ENCODE results near the gene TACC2.

Gene TACC2

GRCh38 chr10:122219340-122219739 lies 230.4 kb downstream of the TACC2 start:
- peak overlapping the region; percentile 93 for H3K4me2 ChIP-seq
- no peaks in the 10 kb centered on the region for H3K9me3 ChIP-seq
- H3K9ac ChIP-seq: no peak overlapping the region
- H3K27me3 ChIP-seq: no peaks in the 10 kb centered on the region
- no peak overlapping the region for H3K4me3 ChIP-seq
- TF ChIP-seq Cebpa-rat (IDR thresholded peaks at IDR 0.05): no peak
- H3K4me1 ChIP-seq: peaks cover 100% of the 10 kb centered on the region
- no peaks in the 10 kb centered on the region; the same call in 1 of the 2 replicates for H4K20me1 ChIP-seq
- no peak overlapping the region; the same call in 1 of the 2 replicates for H3K27ac ChIP-seq
- H3K36me3 ChIP-seq: peaks cover 59% of the 10 kb centered on the region

DNA sequence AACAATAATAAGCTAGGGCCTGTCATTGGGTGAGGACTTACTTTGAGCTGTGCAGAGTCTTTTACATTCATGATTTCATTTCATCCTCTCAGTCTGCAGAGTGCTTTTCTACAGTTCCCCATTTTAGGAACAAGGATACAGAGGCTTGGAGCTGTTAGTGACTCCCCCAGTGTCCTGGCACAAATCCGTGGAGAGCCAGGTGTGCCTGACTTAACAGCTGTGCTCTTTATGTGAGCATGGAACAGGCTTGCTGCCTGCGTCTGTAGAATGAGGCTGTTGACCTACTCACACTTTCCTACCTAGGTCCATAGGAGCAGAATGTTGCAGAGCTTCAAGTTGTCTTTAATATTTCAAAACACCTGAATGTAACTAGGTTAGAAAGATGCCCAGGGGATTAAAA lies 231.8 kb downstream of the TACC2 start:
- H3K27me3 ChIP-seq: no peaks in the 10 kb centered on the region
- peak overlapping the region; percentile 81 for H3K27ac ChIP-seq
- H3K4me2 ChIP-seq: peak overlapping the region; percentile 93
- no peaks in the 10 kb centered on the region; the same call in 1 of the 2 replicates for H4K20me1 ChIP-seq
- H3K36me3 ChIP-seq: peaks cover 51% of the 10 kb centered on the region
- peaks cover 100% of the 10 kb centered on the region for H3K4me1 ChIP-seq
- no peaks in the 10 kb centered on the region for H3K9me3 ChIP-seq
- peak overlapping the region; percentile 72 for H3K9ac ChIP-seq
- H3K4me3 ChIP-seq: peak overlapping the region; percentile 55; the same call in 1 of the 2 replicates
- no peak for TF ChIP-seq Cebpa-rat (IDR thresholded peaks at IDR 0.05)

GRCh38 chr10:122221958-122222357 lies 233.0 kb downstream of the TACC2 start:
- Histone ChIP-seq H3K27ac (peak overlapping the region; percentile 81), H3K27me3 (no peaks in the 10 kb centered on the region), H3K36me3 (peaks cover 51% of the 10 kb centered on the region), H3K9me3 (no peaks in the 10 kb centered on the region), H4K20me1 (no peaks in the 10 kb centered on the region; the same call in 1 of the 2 replicates), H3K4me1 (peaks cover 100% of the 10 kb centered on the region), H3K4me2 (peak overlapping the region; percentile 93), H3K9ac (peak overlapping the region; percentile 72), H3K4me3 (peak overlapping the region; percentile 55)
- TF ChIP-seq Cebpa-rat (IDR thresholded peaks at IDR 0.05): 0 out of 2 replicates have a peak, but pooled peaks have one; percentile 19

DNA sequence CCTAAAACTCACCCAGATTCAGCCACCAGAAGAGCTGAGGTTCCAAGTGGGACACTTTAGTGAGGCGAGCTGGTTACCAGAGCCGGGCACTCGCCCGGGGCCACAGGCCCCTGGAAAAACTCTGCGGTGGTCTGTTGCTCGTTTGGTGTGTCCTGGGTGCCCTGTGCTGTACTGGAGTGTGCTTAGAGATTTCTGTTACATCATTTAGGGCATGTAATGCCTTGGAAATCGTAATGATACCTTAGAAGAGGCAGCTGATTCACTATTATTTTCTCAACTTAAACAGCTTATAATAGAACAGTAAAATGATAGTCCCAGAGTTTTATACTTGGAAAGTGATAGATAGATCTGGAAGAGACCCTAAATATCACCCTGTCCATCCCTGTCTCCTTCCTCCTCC lies 233.7 kb downstream of the TACC2 start:
- Histone ChIP-seq H3K27ac (peak overlapping the region; percentile 81), H3K9ac (peak overlapping the region; percentile 66), H3K36me3 (peaks cover 51% of the 10 kb centered on the region)

GRCh38 chr10:122224159-122224558 lies 235.2 kb downstream of the TACC2 start:
- H3K9me3 ChIP-seq: no peaks in the 10 kb centered on the region
- H3K4me3 ChIP-seq: no peak overlapping the region
- no peaks in the 10 kb centered on the region; the same call in 1 of the 2 replicates for H4K20me1 ChIP-seq
- H3K36me3 ChIP-seq: peaks cover 51% of the 10 kb centered on the region
- no peak for TF ChIP-seq Cebpa-rat (IDR thresholded peaks at IDR 0.05)
- H3K9ac ChIP-seq: 0 out of 2 replicates have a peak overlapping the region, but pooled peaks have one; percentile 17
- peaks cover 91% of the 10 kb centered on the region for H3K4me1 ChIP-seq
- peak overlapping the region; percentile 81 for H3K27ac ChIP-seq
- H3K4me2 ChIP-seq: peak overlapping the region; percentile 93
- no peaks in the 10 kb centered on the region for H3K27me3 ChIP-seq

More for the DNA sequence above, 233.7 kb downstream of the TACC2 start:
- TF ChIP-seq Cebpa-rat (IDR thresholded peaks at IDR 0.05): no peak
- no peaks in the 10 kb centered on the region for H3K9me3 ChIP-seq
- peak overlapping the region; percentile 4 for H3K4me3 ChIP-seq
- peaks cover 100% of the 10 kb centered on the region for H3K4me1 ChIP-seq
- H4K20me1 ChIP-seq: no peaks in the 10 kb centered on the region; the same call in 1 of the 2 replicates
- H3K4me2 ChIP-seq: peak overlapping the region; percentile 93
- no peaks in the 10 kb centered on the region for H3K27me3 ChIP-seq

- peak overlapping the region; percentile 93 for H3K4me2 ChIP-seq
- peaks cover 57% of the 10 kb centered on the region for H3K36me3 ChIP-seq
- peaks cover 80% of the 10 kb centered on the region for H3K4me1 ChIP-seq
- no peak for TF ChIP-seq Cebpa-rat (IDR thresholded peaks at IDR 0.05)
- no peaks in the 10 kb centered on the region for H3K27me3 ChIP-seq
- no peak overlapping the region for H3K9ac ChIP-seq
- peak overlapping the region; percentile 81 for H3K27ac ChIP-seq
- no peak overlapping the region for H3K4me3 ChIP-seq
- H4K20me1 ChIP-seq: no peaks in the 10 kb centered on the region; the same call in 1 of the 2 replicates
- no peaks in the 10 kb centered on the region for H3K9me3 ChIP-seq
These were observed 236.4 kb downstream of the TACC2 start for GRCh38 chr10:122225330-122225729.

DNA sequence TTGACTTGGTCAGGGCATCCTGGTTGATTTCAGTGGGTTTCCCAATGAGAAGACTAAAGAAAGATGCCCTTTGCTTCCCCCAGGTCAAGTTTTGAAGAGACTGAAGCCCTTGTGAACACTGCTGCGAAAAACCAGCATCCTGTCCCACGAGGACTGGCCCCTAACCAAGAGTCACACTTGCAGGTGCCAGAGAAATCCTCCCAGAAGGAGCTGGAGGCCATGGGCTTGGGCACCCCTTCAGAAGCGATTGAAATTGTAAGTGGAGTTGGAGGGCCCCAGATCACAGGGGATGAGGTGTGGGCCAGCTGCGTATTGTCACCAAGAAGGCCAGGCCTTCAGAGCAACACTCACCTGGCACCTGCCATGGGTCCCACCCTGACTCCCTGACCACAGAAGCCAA lies 238.8 kb downstream of the TACC2 start:
- H3K27me3 ChIP-seq: no peaks in the 10 kb centered on the region
- peak overlapping the region; percentile 48; the same call in 1 of the 2 replicates for H3K27ac ChIP-seq
- no peak overlapping the region for H3K9ac ChIP-seq
- peaks cover 81% of the 10 kb centered on the region for H3K36me3 ChIP-seq
- H3K4me1 ChIP-seq: peaks cover 68% of the 10 kb centered on the region
- H3K4me3 ChIP-seq: no peak overlapping the region
- TF ChIP-seq Cebpa-rat (IDR thresholded peaks at IDR 0.05): no peak
- 0 out of 2 replicates have a peak overlapping the region, but pooled peaks have one; percentile 8 for H3K4me2 ChIP-seq
- H3K9me3 ChIP-seq: no peaks in the 10 kb centered on the region
- H4K20me1 ChIP-seq: no peaks in the 10 kb centered on the region

- no peaks in the 10 kb centered on the region for H4K20me1 ChIP-seq
- no peaks in the 10 kb centered on the region for H3K27me3 ChIP-seq
- H3K9me3 ChIP-seq: no peaks in the 10 kb centered on the region
- H3K4me2 ChIP-seq: no peak overlapping the region
- H3K4me3 ChIP-seq: no peak overlapping the region
- no peak overlapping the region for H3K27ac ChIP-seq
- no peak overlapping the region for H3K9ac ChIP-seq
- H3K4me1 ChIP-seq: peaks cover 64% of the 10 kb centered on the region
- no peak for TF ChIP-seq Cebpa-rat (IDR thresholded peaks at IDR 0.05)
- H3K36me3 ChIP-seq: peaks cover 89% of the 10 kb centered on the region
These were observed 240.7 kb downstream of the TACC2 start for GRCh38 chr10:122229666-122230065.

DNA sequence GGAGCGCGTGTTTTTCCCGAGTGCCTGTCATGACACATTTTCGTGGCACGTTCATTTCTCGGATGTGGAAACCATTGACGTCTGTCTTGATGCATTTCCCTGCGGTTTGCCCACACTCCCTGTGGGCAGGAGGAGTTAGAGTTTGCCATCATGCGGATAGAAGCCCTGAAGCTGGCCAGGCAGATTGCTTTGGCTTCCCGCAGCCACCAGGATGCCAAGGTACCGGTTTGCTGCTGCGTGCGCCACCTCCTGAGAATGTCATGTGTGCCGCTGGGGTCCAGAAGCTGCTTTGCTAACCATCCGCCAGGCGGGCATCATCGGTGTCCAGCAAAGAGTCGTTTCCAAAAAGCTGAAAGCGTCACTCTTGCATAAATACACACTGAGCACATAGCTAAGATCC lies 241.3 kb downstream of the TACC2 start:
- no peaks in the 10 kb centered on the region for H3K27me3 ChIP-seq
- H3K4me2 ChIP-seq: no peak overlapping the region
- no peaks in the 10 kb centered on the region for H3K9me3 ChIP-seq
- no peak overlapping the region for H3K27ac ChIP-seq
- no peak for TF ChIP-seq Cebpa-rat (IDR thresholded peaks at IDR 0.05)
- no peak overlapping the region for H3K9ac ChIP-seq
- peaks cover 58% of the 10 kb centered on the region for H3K4me1 ChIP-seq
- no peaks in the 10 kb centered on the region for H4K20me1 ChIP-seq
- no peak overlapping the region for H3K4me3 ChIP-seq
- H3K36me3 ChIP-seq: peaks cover 89% of the 10 kb centered on the region

DNA sequence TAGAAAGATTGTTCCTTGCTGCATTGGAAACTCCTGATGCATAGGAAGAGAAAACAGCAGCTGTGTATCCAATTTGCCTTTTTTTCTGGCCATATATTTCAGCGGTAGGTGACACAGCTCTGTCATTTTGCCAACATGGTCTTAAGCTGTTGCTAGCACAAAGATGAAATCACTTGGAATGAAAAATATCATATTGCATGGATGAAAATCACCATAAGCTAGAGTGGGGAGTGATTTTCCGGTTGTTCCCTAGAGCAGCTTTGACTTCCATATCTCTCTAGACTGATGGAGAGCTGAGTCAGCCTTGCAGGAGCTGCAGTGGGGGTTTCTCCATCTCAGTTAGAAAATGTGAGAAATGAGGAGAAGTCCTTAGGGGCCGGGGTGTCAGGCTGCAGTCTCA lies 243.8 kb downstream of the TACC2 start:
- H3K4me3 ChIP-seq: no peak overlapping the region
- peaks cover 93% of the 10 kb centered on the region for H3K36me3 ChIP-seq
- 0 out of 2 replicates have a peak overlapping the region, but pooled peaks have one; percentile 9 for H3K27ac ChIP-seq
- peaks cover 33% of the 10 kb centered on the region for H3K4me1 ChIP-seq
- no peaks in the 10 kb centered on the region for H3K9me3 ChIP-seq
- no peak overlapping the region for H3K9ac ChIP-seq
- TF ChIP-seq Cebpa-rat (IDR thresholded peaks at IDR 0.05): no peak
- no peaks in the 10 kb centered on the region for H3K27me3 ChIP-seq
- 0 out of 2 replicates have a peak overlapping the region, but pooled peaks have one; percentile 19 for H3K4me2 ChIP-seq
- no peaks in the 10 kb centered on the region for H4K20me1 ChIP-seq

Data from BLaER1 (cell line).